Body of pancreas (tissue), 4 donors: ENCODE data around the gene TP53BP1.

Experiments used
- CTCF ChIP-seq, 7 experiments: fragments of 450-650 bp in 4 of 7; fragments of 200-600 bp in 3 of 7; sonication (generic) in 3 of 7; IDR thresholded peaks; one replicate each; pipeline ENCODE4 v1.5.1; 2016 to 2019; ENCODE audit warnings: antibody characterized with exemption in 7 of 7
- POLR2A ChIP-seq, 3 donors: fragments of 450-650 bp; IDR thresholded peaks; one replicate each; pipeline ENCODE4 v1.6.1; 2016; ENCODE audit warnings: antibody characterized with exemption in 3 of 3, mild to moderate bottlenecking in 2 of 3

- TF ChIP-seq CTCF (IDR thresholded peaks at IDR 0.05): no peak
- TF ChIP-seq POLR2A (IDR thresholded peaks at IDR 0.05): no peak
These were observed 109.9 kb downstream of the TP53BP1 start for GRCh38 chr15:43383070-43383469.
